Measurements from ENCODE around the gene HSD11B1L. TPM values are rescaled to one million over a fixed set of nuclear protein-coding genes. Genes with fewer than 3 reads are reported as not detected.

HSD11B1L gene
- total RNA-seq, 2 donors from 2014 or later, result 11.9 to 21.8 TPM

DNA sequence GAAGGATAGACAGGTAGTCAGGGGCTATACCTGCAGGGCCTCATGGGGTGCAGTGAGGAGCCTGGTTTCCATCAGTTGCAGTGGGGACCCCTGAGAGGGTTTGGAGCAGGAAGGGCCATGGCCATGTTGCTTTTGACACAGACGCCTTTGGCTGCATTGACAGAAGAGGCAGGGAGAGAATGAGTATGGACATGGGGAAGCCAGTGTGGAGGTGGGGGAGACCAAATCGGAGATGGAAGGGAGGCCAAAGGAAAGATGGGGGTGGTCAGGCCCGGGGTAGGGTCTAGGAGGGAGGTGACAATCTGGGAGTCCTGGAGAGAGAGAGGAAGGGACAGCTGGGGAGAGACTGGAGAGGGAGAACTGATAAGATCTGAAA, 1.3 kb downstream of the HSD11B1L start:
- Histone ChIP-seq H3K4me1 (peaks cover 32% of the 10 kb centered on the region), H3K36me3 (replicated peaks in 1 of 2; ENCODE audit: insufficient read depth in 1 of 2, low read depth in 2 of 2) (no peaks in the 10 kb centered on the region), H3K27me3 (no peaks in the 10 kb centered on the region), H3K27ac (no peak overlapping the region), H3K4me3 (no peak overlapping the region), H3K9me3 (no peaks in the 10 kb centered on the region)
- no peak for TF ChIP-seq POLR2A (IDR thresholded peaks at IDR 0.05)
- 75 to 84% methylated on average over 3 of the region's 3 CpGs for WGBS, 2 donors
- DNase-seq, result no peak
- ATAC-seq, result no peak
- intact Hi-C loops (cut with DNase I), result no loop called here

- Histone ChIP-seq H3K9me3 (no peaks in the 10 kb centered on the region), H3K36me3 (replicated peaks in 1 of 2; ENCODE audit: insufficient read depth in 1 of 2, low read depth in 2 of 2) (no peaks in the 10 kb centered on the region), H3K27ac (no peak overlapping the region), H3K4me1 (peaks cover 39% of the 10 kb centered on the region), H3K4me3 (no peak overlapping the region), H3K27me3 (no peaks in the 10 kb centered on the region)
- TF ChIP-seq CTCF (IDR thresholded peaks at IDR 0.05), result no peak
- TF ChIP-seq POLR2A (IDR thresholded peaks at IDR 0.05), result no peak
- intact Hi-C loops (cut with DNase I), result no loop called here
- WGBS, 2 donors, result 88% methylated on average over 10 of the region's 10 CpGs
- DNase-seq, result no peak
- no peak for ATAC-seq
These were observed 2.5 kb downstream of the HSD11B1L start for GRCh38 chr19:5683177-5683886.

DNA sequence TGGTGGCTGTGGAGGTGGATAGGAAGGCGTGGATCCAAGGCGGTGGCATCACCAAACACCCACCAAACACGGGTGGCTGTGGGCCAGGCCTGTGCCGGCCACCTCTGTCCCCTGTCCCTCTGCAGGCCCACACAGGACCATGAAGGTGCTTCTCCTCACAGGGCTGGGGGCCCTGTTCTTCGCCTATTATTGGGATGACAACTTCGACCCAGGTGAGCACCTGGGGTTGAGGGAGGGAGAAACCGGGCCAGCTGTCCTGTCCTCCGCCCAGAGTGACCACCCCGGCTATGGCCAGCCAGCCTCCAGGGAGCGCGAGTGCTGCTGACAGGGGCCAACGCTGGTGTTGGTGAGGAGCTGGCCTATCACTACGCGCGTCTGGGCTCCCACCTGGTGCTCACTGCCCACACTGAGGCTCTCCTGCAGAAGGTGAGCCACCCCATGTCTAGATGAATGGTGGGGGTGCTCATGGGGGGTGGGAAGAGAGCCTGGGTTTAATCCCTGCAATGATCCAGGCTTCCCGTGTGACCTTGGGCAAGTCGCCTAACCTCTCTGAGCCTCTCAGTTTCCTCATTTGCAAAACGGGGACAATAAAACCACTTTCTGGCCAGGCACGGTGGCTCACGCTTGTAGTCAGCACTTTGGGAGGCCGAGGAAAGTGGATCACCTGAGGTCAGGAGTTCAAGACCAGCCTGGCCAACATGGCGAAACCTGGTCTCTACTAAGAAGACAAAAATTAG, 4.0 kb downstream of the HSD11B1L start:
- Histone ChIP-seq H3K9me3 (no peaks in the 10 kb centered on the region), H3K4me3 (no peak overlapping the region), H3K4me1 (peaks cover 31% of the 10 kb centered on the region), H3K36me3 (replicated peaks in 1 of 2; ENCODE audit: insufficient read depth in 1 of 2, low read depth in 2 of 2) (no peaks in the 10 kb centered on the region), H3K27ac (no peak overlapping the region), H3K27me3 (no peaks in the 10 kb centered on the region)
- TF ChIP-seq CTCF (IDR thresholded peaks at IDR 0.05) (no peak), POLR2A (IDR thresholded peaks at IDR 0.05) (no peak)
- DNase-seq, result no peak
- ATAC-seq, result no peak
- 74 to 81% methylated on average over 7 to 22 of the region's 22 CpGs for WGBS, 2 donors
- intact Hi-C loops (cut with DNase I), result no loop called here

DNA sequence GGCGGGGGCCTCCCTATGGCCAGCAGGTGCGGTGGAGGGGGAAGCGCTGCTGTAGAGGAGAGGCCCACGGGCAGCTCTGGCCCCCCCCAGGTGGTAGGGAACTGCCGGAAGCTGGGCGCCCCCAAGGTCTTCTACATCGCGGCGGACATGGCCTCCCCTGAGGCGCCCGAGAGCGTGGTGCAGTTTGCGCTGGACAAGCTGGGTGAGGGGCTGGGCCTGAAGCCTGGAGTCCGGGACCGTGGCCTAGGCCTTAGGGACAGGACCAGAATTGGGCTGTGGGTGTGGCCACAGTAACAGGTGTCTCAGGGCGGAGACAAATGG, 5.5 kb downstream of the HSD11B1L start:
- Histone ChIP-seq H3K27me3 (no peaks in the 10 kb centered on the region), H3K4me3 (peak overlapping the region in 1 of 2 donors; percentile 40), H3K9me3 (no peaks in the 10 kb centered on the region), H3K27ac (peak overlapping the region; percentile 60 to 91 (median 76)), H3K36me3 (replicated peaks in 1 of 2; ENCODE audit: insufficient read depth in 1 of 2, low read depth in 2 of 2) (no peaks in the 10 kb centered on the region), H3K4me1 (peaks cover 28% of the 10 kb centered on the region)
- WGBS, 2 donors, result 31 to 34% methylated on average over 5 to 14 of the region's 16 CpGs
- no peak for ATAC-seq
- intact Hi-C loops (cut with DNase I), result no loop called here
- no peak for DNase-seq
- TF ChIP-seq CTCF (IDR thresholded peaks at IDR 0.05) (no peak), POLR2A (IDR thresholded peaks at IDR 0.05) (no peak)

GRCh38 chr19:5686647-5687359, 6.0 kb downstream of the HSD11B1L start:
- H3K4me1 ChIP-seq, result peaks cover 28% of the 10 kb centered on the region
- peak overlapping the region; percentile 60 to 91 (median 76) for H3K27ac ChIP-seq
- ATAC-seq (peak; percentile 74), DNase-seq (peak; percentile 95 to 97 (median 96))
- H3K36me3 ChIP-seq (replicated peaks in 1 of 2; ENCODE audit: insufficient read depth in 1 of 2, low read depth in 2 of 2), result no peaks in the 10 kb centered on the region
- 0 to 2% methylated on average over 37 to 49 of the region's 59 CpGs for WGBS, 2 donors
- H3K4me3 ChIP-seq, result peak overlapping the region; percentile 9 to 40
- no peaks in the 10 kb centered on the region for H3K9me3 ChIP-seq
- TF ChIP-seq POLR2A (IDR thresholded peaks at IDR 0.05) (peak in 2 of 3 donors; percentile 39 to 40), CTCF (IDR thresholded peaks at IDR 0.05) (peak; percentile 82 to 89 (median 87))
- no peaks in the 10 kb centered on the region for H3K27me3 ChIP-seq
- intact Hi-C loops (cut with DNase I), result no loop called here

Measured in body of pancreas (tissue), 4 donors.